Neuron (in vitro differentiated cells): ENCODE results near the gene CRLF3.

Experiments
- H2AFZ ChIP-seq: one replicate; pipeline ENCODE4 v1.6.1; 2013; ENCODE audit warnings: low read depth, mild to moderate bottlenecking, inconsistent platforms, low read length, moderate library complexity
- H3K27me3 ChIP-seq: one replicate; pipeline ENCODE4 v1.6.1; 2013; ENCODE audit warnings: low read length; ENCODE audit not compliant: insufficient read depth
- H3K36me3 ChIP-seq: one replicate; pipeline ENCODE4 v1.6.1; 2013; ENCODE audit warnings: low read length; ENCODE audit not compliant: insufficient read depth
- H3K4me1 ChIP-seq: one replicate; pipeline ENCODE4 v1.6.1; 2013; ENCODE audit warnings: low read length; ENCODE audit not compliant: insufficient read depth
- H3K4me3 ChIP-seq: 2 replicates; pipeline ENCODE4 v1.5.1; 2013; ENCODE audit warnings: mild to moderate bottlenecking, low read length, moderate library complexity
- H3K9me3 ChIP-seq: one replicate; pipeline ENCODE4 v1.6.1; 2013; ENCODE audit warnings: low read length

Gene CRLF3

DNA sequence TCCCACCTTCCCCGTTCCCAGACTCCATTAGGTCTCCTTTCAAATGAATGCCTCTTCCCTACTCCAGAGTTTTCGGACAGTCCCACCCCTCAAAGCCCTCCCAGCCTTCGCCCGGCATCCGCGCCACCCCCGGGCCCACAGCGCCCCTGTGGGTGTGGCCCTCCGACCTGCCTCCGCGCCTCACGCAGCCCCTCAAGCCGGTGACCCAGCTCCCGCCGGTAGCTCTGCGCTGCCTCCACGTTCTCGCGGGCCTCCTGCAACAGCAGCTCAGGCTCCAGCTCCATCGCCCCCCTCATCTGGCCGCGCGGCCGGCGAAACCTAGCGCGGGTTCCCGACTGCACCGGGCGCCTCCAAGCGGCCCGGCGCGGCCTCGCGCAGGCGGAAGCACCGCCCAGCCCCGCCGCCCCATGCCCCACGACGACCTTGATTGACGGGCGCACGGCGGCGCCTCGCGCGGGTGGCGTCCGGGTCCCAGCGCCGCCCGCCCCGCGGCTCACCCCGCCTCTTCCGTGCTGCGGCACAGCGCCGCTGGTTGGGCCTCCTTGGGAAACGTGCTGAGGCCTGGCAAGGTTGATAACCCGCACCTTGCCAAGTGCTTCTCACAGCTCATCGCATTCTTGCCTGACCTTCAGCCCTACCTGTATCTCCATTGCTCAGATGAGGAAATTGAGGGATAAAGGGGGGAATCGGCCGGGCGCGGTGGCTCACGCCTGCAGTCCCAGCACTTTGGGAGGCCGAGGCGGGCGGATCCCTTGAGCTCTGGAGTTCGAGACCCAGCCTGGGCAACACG is at the start of gene CRLF3:
CRLF3 (minus strand) TSS at position 337 of the 790 bp plus-strand sequence; CDS start at position 296, 41 bp downstream.
- H3K4me3 ChIP-seq: peak within 1 kb of the TSS; percentile 67
- peak within 1 kb of the TSS; percentile 80 for H2AFZ ChIP-seq
- no peaks in the 10 kb centered on the region for H3K9me3 ChIP-seq
- no peaks in the 10 kb centered on the region for H3K27me3 ChIP-seq
- no peaks in the 10 kb centered on the region for H3K36me3 ChIP-seq
- peaks cover 9% of the 10 kb centered on the region for H3K4me1 ChIP-seq

GRCh38 chr17:30869005-30869404 is 44.5 kb upstream of the CRLF3 start:
- H2AFZ ChIP-seq: no peak overlapping the region
- peaks cover 3% of the 10 kb centered on the region for H3K9me3 ChIP-seq
- no peaks in the 10 kb centered on the region for H3K4me1 ChIP-seq
- H3K4me3 ChIP-seq: no peak overlapping the region
- H3K36me3 ChIP-seq: peaks cover 74% of the 10 kb centered on the region
- no peaks in the 10 kb centered on the region for H3K27me3 ChIP-seq

- Histone ChIP-seq H3K27me3 (no peaks in the 10 kb centered on the region), H3K4me1 (no peaks in the 10 kb centered on the region), H3K4me3 (no peak overlapping the region), H3K9me3 (peaks cover 3% of the 10 kb centered on the region), H2AFZ (no peak overlapping the region), H3K36me3 (peaks cover 60% of the 10 kb centered on the region)
Measured at GRCh38 chr17:30864636-30865035, 40.1 kb upstream of the CRLF3 start.

DNA sequence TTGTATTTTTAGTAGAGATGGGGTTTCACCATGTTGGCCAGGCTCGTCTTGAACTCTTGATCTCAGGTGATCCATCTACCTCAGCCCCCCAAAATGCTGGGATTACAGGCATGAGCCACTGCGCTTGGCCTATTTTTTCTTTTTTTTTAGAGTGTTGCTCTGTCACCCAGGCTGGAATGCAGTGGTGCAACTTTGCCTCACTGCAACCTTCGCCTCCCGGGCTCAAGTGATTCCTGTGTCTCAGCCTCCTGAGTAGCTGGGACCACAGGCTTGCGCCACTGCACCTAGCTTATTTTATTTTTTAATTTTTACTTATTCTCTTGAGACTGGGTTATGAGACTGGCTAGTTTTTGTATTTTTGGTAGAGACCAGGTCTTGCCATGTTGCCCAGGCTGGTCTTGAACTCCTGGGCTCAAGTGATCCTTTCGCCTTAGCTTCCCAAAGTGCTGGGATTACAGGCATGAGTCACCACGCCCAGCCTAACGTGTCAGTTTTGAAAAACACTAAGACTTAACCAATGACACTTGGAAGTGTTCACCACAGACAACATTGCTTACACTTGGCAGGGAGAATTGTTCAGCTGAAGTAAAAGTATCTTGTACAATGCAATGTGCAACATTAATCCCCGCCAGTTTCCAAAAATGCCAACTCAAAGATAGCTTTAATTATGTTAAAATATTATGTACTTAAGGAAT is 34.2 kb upstream of the CRLF3 start:
- H3K27me3 ChIP-seq: no peaks in the 10 kb centered on the region
- H3K4me1 ChIP-seq: no peaks in the 10 kb centered on the region
- H3K36me3 ChIP-seq: peaks cover 56% of the 10 kb centered on the region
- no peak overlapping the region for H2AFZ ChIP-seq
- H3K4me3 ChIP-seq: no peak overlapping the region
- H3K9me3 ChIP-seq: no peaks in the 10 kb centered on the region

- Histone ChIP-seq H3K9me3 (no peaks in the 10 kb centered on the region), H3K4me3 (no peak overlapping the region), H2AFZ (no peak overlapping the region), H3K27me3 (no peaks in the 10 kb centered on the region), H3K4me1 (no peaks in the 10 kb centered on the region), H3K36me3 (peaks cover 65% of the 10 kb centered on the region)
Measured at GRCh38 chr17:30854146-30854545, 29.7 kb upstream of the CRLF3 start.

DNA sequence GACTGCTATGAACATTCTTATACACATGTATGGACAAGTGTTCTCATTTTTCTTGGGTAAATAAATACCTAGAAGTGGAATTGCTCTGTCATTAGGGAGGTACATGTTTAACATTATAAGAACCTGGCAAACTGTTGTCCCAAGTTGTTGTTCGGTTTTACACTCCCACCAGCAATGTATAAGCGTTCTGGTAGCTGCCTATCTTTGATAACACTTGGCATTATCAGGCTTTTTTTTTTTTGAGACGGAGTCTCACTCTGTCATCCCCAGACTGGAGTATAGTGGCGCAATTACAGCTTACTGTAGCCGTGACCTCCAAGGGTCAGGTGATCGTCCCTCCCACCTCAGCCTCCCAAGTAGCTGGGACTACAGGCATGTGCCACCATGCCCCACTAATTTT is 23.5 kb upstream of the CRLF3 start:
- H3K4me1 ChIP-seq: no peaks in the 10 kb centered on the region
- no peaks in the 10 kb centered on the region for H3K9me3 ChIP-seq
- no peak overlapping the region for H2AFZ ChIP-seq
- peaks cover 65% of the 10 kb centered on the region for H3K36me3 ChIP-seq
- H3K4me3 ChIP-seq: no peak overlapping the region
- no peaks in the 10 kb centered on the region for H3K27me3 ChIP-seq

- H3K4me1 ChIP-seq: no peaks in the 10 kb centered on the region
- H3K4me3 ChIP-seq: no peak overlapping the region
- H3K9me3 ChIP-seq: no peaks in the 10 kb centered on the region
- peaks cover 69% of the 10 kb centered on the region for H3K36me3 ChIP-seq
- H3K27me3 ChIP-seq: no peaks in the 10 kb centered on the region
- no peak overlapping the region for H2AFZ ChIP-seq
Measured at GRCh38 chr17:30840771-30841170, 16.3 kb upstream of the CRLF3 start.

GRCh38 chr17:30838202-30838807 is 13.8 kb upstream of the CRLF3 start:
- Histone ChIP-seq H3K27me3 (no peaks in the 10 kb centered on the region), H3K4me1 (peaks cover 2% of the 10 kb centered on the region), H2AFZ (no peak overlapping the region), H3K9me3 (no peaks in the 10 kb centered on the region), H3K4me3 (no peak overlapping the region), H3K36me3 (peaks cover 69% of the 10 kb centered on the region)

GRCh38 chr17:30832438-30833124 is 8.1 kb upstream of the CRLF3 start:
- Histone ChIP-seq H3K4me3 (peak overlapping the region; percentile 58), H3K4me1 (peaks cover 21% of the 10 kb centered on the region), H3K9me3 (no peaks in the 10 kb centered on the region), H3K27me3 (no peaks in the 10 kb centered on the region), H3K36me3 (peaks cover 32% of the 10 kb centered on the region), H2AFZ (peak overlapping the region; percentile 87)

DNA sequence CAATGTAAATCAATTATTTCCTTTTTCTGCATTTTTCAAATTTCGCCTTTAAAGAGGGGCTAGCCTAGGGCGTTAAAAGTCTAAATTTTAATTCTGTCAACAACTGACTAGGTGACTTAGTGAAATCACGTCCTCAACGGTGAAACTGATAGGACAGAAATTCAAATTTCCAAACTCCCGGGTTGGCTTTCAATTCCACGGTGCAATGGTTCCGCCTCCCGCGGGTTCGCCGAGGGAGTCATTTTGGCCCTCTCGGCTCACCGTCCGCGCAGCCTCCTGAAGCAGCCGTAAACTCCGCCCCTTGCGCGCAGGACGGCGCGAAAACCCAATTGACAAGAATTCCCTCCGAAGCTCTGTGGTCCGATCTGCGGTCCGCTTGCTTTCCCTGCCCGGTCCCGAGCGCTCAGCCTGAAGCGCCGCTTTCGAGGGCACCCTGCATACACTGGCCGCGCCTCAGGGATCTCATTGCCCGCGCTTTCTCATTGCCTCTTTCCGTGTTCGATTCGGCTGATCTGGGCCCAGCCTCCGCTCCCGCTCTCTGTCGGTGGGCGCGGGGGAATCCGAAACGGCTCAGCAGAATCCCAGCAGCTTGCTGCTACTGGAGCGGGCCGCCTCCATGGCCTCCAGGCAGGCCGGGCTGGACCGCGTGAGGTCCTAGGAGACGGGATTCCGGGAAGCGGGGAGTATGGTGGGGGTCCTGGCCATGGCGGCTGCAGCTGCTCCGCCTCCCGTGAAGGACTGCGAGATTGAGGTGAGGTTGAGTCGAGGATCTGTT is 7.4 kb upstream of the CRLF3 start, which contains the start of gene ATAD5:
ATAD5 (plus strand) TSS at position 304 of the 775 bp plus-strand sequence; CDS start at position 686, 382 bp downstream.
- Histone ChIP-seq H3K27me3 (no peaks in the 10 kb centered on the region), H3K4me3 (peak within 1 kb of the TSS; percentile 58), H3K36me3 (peaks cover 24% of the 10 kb centered on the region), H3K4me1 (peaks cover 21% of the 10 kb centered on the region), H2AFZ (peak within 1 kb of the TSS; percentile 87), H3K9me3 (no peaks in the 10 kb centered on the region)

GRCh38 chr17:30831257-30831656 is 6.8 kb upstream of the CRLF3 start:
- H3K4me1 ChIP-seq: peaks cover 21% of the 10 kb centered on the region
- H2AFZ ChIP-seq: peak overlapping the region; percentile 87
- peaks cover 20% of the 10 kb centered on the region for H3K36me3 ChIP-seq
- H3K27me3 ChIP-seq: no peaks in the 10 kb centered on the region
- H3K9me3 ChIP-seq: no peaks in the 10 kb centered on the region
- peak overlapping the region; percentile 58 for H3K4me3 ChIP-seq

- H2AFZ ChIP-seq: no peak overlapping the region
- no peaks in the 10 kb centered on the region for H3K27me3 ChIP-seq
- peaks cover under 1% of the 10 kb centered on the region for H3K36me3 ChIP-seq
- H3K9me3 ChIP-seq: no peaks in the 10 kb centered on the region
- H3K4me3 ChIP-seq: no peak overlapping the region
- H3K4me1 ChIP-seq: peaks cover 25% of the 10 kb centered on the region
Measured at GRCh38 chr17:30829022-30829421, 4.5 kb upstream of the CRLF3 start.
